Measurements from ENCODE around the gene VPS4A. TPM values are rescaled to one million over a fixed set of nuclear protein-coding genes. Genes with fewer than 3 reads are reported as not detected.

Gene VPS4A
- total and polyA plus RNA-seq, 2 of the 4 experiments (the other 2 are of a cell fraction) = 23.3 to 25.2 TPM

DNA sequence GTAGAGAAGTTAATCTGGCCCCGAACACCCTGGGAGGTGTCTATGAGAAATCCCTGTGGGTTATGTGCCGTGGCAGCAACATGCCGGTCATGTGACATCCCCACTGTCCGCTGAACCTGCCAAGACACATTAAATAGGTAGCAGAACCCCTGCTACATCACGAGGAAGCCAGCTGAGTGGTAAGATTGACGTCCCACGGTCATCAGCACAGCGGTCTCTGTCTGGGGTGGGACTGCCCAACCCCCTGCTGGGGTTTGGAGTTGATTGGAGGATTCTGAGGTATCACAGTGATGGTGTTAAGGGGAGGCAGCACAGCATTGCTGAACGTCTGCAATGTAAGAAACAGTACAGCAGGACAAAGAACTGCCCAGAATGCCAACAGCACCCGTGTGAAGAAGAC is 38.4 kb downstream of the VPS4A start:
- H4K91ac ChIP-seq (ENCODE audit: insufficient read depth, low read depth, low read length) = no peak overlapping the region
- CTCF ChIA-PET = no interaction called here
- no peaks in the 10 kb centered on the region for H4K20me1 ChIP-seq (ENCODE audit: insufficient read depth, low read length)
- H3K9me3 ChIP-seq (ENCODE audit: control insufficient read depth, insufficient read depth, low read length) = no peaks in the 10 kb centered on the region
- POLR2A ChIA-PET (ENCODE audit: unreplicated experiment) = no interaction called here
- dilution Hi-C loops (cut with HindIII; ENCODE audit: low sequenced_read_pairs, unreplicated experiment) (no loop called here), in situ Hi-C loops (cut with MboI; ENCODE audit: low sequenced_read_pairs) (no loop called here), intact Hi-C loops (cut with micrococcal nuclease) (no loop called here)
- ATAC-seq (ENCODE audit: low read depth) = no peak
- no peak for TF ChIP-seq BHLHE40 (IDR thresholded peaks at IDR 0.05; ENCODE audit: low read depth, low read length)
- no peak for TF ChIP-seq RAD21 (IDR thresholded peaks at IDR 0.05; ENCODE audit: low read length)
- no peak for TF ChIP-seq FOS (IDR thresholded peaks at IDR 0.05; ENCODE audit: low read depth, low read length)
- TF ChIP-seq POLR2A (IDR thresholded peaks at IDR 0.05; ENCODE audit: low read depth, low read length) = no peak
- TF ChIP-seq RCOR1 (IDR thresholded peaks at IDR 0.05; ENCODE audit: insufficient replicate concordance, low read length) = no peak
- TF ChIP-seq CEBPB (IDR thresholded peaks at IDR 0.05; ENCODE audit: low read depth, low read length) = no peak
- TF ChIP-seq MXI1 (IDR thresholded peaks at IDR 0.05; ENCODE audit: borderline replicate concordance, low read depth, low read length) = no peak
- TF ChIP-seq CHD1 (IDR thresholded peaks at IDR 0.05; ENCODE audit: low read depth, low read length) = no peak
- TF ChIP-seq, protein P1, sequence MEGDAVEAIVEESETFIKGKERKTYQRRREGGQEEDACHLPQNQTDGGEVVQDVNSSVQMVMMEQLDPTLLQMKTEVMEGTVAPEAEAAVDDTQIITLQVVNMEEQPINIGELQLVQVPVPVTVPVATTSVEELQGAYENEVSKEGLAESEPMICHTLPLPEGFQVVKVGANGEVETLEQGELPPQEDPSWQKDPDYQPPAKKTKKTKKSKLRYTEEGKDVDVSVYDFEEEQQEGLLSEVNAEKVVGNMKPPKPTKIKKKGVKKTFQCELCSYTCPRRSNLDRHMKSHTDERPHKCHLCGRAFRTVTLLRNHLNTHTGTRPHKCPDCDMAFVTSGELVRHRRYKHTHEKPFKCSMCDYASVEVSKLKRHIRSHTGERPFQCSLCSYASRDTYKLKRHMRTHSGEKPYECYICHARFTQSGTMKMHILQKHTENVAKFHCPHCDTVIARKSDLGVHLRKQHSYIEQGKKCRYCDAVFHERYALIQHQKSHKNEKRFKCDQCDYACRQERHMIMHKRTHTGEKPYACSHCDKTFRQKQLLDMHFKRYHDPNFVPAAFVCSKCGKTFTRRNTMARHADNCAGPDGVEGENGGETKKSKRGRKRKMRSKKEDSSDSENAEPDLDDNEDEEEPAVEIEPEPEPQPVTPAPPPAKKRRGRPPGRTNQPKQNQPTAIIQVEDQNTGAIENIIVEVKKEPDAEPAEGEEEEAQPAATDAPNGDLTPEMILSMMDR (conservative IDR thresholded peaks at IDR 0.05; ENCODE audit: low read depth, low read length) = no peak
- TF ChIP-seq MAFK (IDR thresholded peaks at IDR 0.05; ENCODE audit: low read depth, low read length) = no peak
- no peak for TF ChIP-seq MAZ (IDR thresholded peaks at IDR 0.05; ENCODE audit: borderline replicate concordance, low read depth, low read length)
- TF ChIP-seq RFX5 (IDR thresholded peaks at IDR 0.05; ENCODE audit: low read depth, low read length) = no peak
- no peak for TF ChIP-seq SMC3 (IDR thresholded peaks at IDR 0.05; ENCODE audit: low read depth, low read length)
- TF ChIP-seq, protein P2, sequence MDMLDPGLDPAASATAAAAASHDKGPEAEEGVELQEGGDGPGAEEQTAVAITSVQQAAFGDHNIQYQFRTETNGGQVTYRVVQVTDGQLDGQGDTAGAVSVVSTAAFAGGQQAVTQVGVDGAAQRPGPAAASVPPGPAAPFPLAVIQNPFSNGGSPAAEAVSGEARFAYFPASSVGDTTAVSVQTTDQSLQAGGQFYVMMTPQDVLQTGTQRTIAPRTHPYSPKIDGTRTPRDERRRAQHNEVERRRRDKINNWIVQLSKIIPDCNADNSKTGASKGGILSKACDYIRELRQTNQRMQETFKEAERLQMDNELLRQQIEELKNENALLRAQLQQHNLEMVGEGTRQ (IDR thresholded peaks at IDR 0.05; ENCODE audit: low read depth, low read length) = no peak
- no peak for TF ChIP-seq NFE2L2 (IDR thresholded peaks at IDR 0.05; ENCODE audit: low read depth, low read length)
- H3K9me1 ChIP-seq (ENCODE audit: insufficient read depth, low read length) = peaks cover 3% of the 10 kb centered on the region; the same call in 1 of the 2 replicates
- no peak overlapping the region for H3K9ac ChIP-seq (ENCODE audit: low read depth, low read length)
- 87% methylated on average over 9 of the region's 10 CpGs; no CpG with 5 or more reads in 1 of the 2 experiments for WGBS, 2 experiments (ENCODE audit: extremely low coverage in 2 of 2, insufficient read length in 1 of 2)
- H3K79me1 ChIP-seq (ENCODE audit: low read depth in 1 of 2, low read length in 2 of 2) = 0 out of 4 replicates have a peak, but pooled peaks cover 0 to 4% of the 10 kb centered on the region in 2 experiments
- no peak overlapping the region for H3K27ac ChIP-seq (ENCODE audit: insufficient read depth, low read length)
- H4K8ac ChIP-seq (ENCODE audit: low read depth in 2 of 2, low read length in 2 of 2) = no peak overlapping the region
- H3K18ac ChIP-seq (ENCODE audit: low read depth, low read length) = no peak overlapping the region
- H2BK120ac ChIP-seq (ENCODE audit: low read depth, low read length) = no peak overlapping the region
- H3K4me1 ChIP-seq (ENCODE audit: control insufficient read depth, insufficient read depth, low read length) = peaks cover 2% of the 10 kb centered on the region; the same call in 1 of the 2 replicates
- no peak overlapping the region for H2BK5ac ChIP-seq (ENCODE audit: low read depth, low read length, poor library complexity, severe bottlenecking)
- no peak overlapping the region for H4K5ac ChIP-seq (ENCODE audit: low read depth, low read length)
- H3K27me3 ChIP-seq (ENCODE audit: control insufficient read depth, insufficient read depth, low read length) = no peaks in the 10 kb centered on the region
- H3K4me3 ChIP-seq (ENCODE audit: insufficient read depth, low read depth, low read length) = no peak overlapping the region
- H3K4ac ChIP-seq (ENCODE audit: low read depth, low read length) = no peak overlapping the region
- no peak overlapping the region for H3K14ac ChIP-seq (replicated peaks; ENCODE audit: low read depth, low read length)
- H2BK20ac ChIP-seq (ENCODE audit: low read depth, low read length) = no peak overlapping the region
- no peak overlapping the region for H2AK5ac ChIP-seq (ENCODE audit: low read depth, low read length)
- H2BK15ac ChIP-seq (ENCODE audit: low read depth, low read length) = no peak overlapping the region
- H3K36me3 ChIP-seq (ENCODE audit: control insufficient read depth, insufficient read depth, low read length) = peaks cover 5% of the 10 kb centered on the region
- no peak overlapping the region for H3K23ac ChIP-seq (ENCODE audit: low read depth, low read length)
- DNase-seq = no peak
- no peak overlapping the region for H3K4me2 ChIP-seq (ENCODE audit: low read depth, low read length)
- no peak overlapping the region for H2AK9ac ChIP-seq (replicated peaks; ENCODE audit: low read depth, low read length, poor library complexity)
- no peak overlapping the region for H2AFZ ChIP-seq (replicated peaks; ENCODE audit: low read length, poor library complexity)
- no peak overlapping the region for H3K56ac ChIP-seq (ENCODE audit: extremely low read depth, insufficient read depth, low read length)
- no TSS peak for BruUV-seq (replicated peaks)

All from IMR-90 (cell line).